Activated T-cell treated with anti-CD3 and anti-CD28 coated beads for 24 hours (primary cell): ENCODE measurements around the gene DCPS.
A peak's percentile ranks its signal among the peaks of the same experiment; 100 is the strongest.
"Not testable (repeated sequence)": the region's sequence is repeated elsewhere in the genome, so short reads cannot be mapped to it uniquely, and the experiment has no call there.

ENCODE experiments used
- DNase-seq: peaks from one replicate; pipeline ENCODE4 v3.0.0-alpha.2; 2020; ENCODE audit warnings: low read depth

DCPS gene

GRCh38 chr11:126345759-126346585 is 42.1 kb downstream of the DCPS start:
- no peak for DNase-seq

- DNase-seq = no peak
These were observed 42.7 kb downstream of the DCPS start for GRCh38 chr11:126346586-126346940.

GRCh38 chr11:126346946-126347345 is 43.1 kb downstream of the DCPS start:
- not testable (repeated sequence) for DNase-seq

GRCh38 chr11:126347751-126348668 is 44.1 kb downstream of the DCPS start:
- no peak for DNase-seq

- no peak for DNase-seq
These were observed 45.1 kb downstream of the DCPS start for GRCh38 chr11:126348806-126349582.

GRCh38 chr11:126350836-126351235 is 47.0 kb downstream of the DCPS start:
- DNase-seq = no peak

- DNase-seq = no peak
These were observed 48.3 kb downstream of the DCPS start for GRCh38 chr11:126352163-126352562.

GRCh38 chr11:126352934-126353801 is 49.3 kb downstream of the DCPS start:
- no peak for DNase-seq

GRCh38 chr11:126354631-126355323 is 50.9 kb downstream of the DCPS start:
- no peak for DNase-seq

- DNase-seq = peak; percentile 66
These were observed 51.6 kb downstream of the DCPS start, which contains the start of gene ST3GAL4 for GRCh38 chr11:126355324-126355925. TSS of gene ST3GAL4 (plus strand) at chr11:126355686. CDS start at chr11:126406156, 50,470 bp downstream.

- DNase-seq = no peak
These were observed 52.4 kb downstream of the DCPS start for GRCh38 chr11:126355926-126356897.

GRCh38 chr11:126357055-126357962 is 53.4 kb downstream of the DCPS start:
- no peak for DNase-seq

- no peak for DNase-seq
These were observed 54.3 kb downstream of the DCPS start for GRCh38 chr11:126357969-126358762.

GRCh38 chr11:126358763-126359160 is 54.9 kb downstream of the DCPS start:
- DNase-seq = no peak

- no peak for DNase-seq
These were observed 55.7 kb downstream of the DCPS start for GRCh38 chr11:126359431-126360048.

- DNase-seq = no peak
These were observed 56.2 kb downstream of the DCPS start for GRCh38 chr11:126360049-126360446.
